GM23338 (cell line): ENCODE data around the gene CRY1.

Source experiments
- CTCF ChIP-seq, 2 experiments: fragments of 200-600 bp in 1 of 2; sonication (generic) in 1 of 2; conservative IDR thresholded peaks; 2 replicates each; pipeline versions ENCODE4 v1.5.1 to v1.6.1; 2016 to 2017; ENCODE audit warnings: antibody characterized with exemption in 2 of 2, low read depth in 2 of 2, mild to moderate bottlenecking in 2 of 2, moderate library complexity in 1 of 2
- ETS1 ChIP-seq: IDR thresholded peaks from 2 replicates; pipeline ENCODE4 v1.6.1; 2016; ENCODE audit warnings: antibody characterized with exemption
- EZH2 ChIP-seq: fragments of 200-600 bp; sonication (generic); IDR thresholded peaks from one replicate; pipeline ENCODE4 v1.8.0; 2017; ENCODE audit warnings: antibody characterized with exemption, mild to moderate bottlenecking, low read depth; ENCODE audit not compliant: unreplicated experiment
- POLR2AphosphoS5 ChIP-seq: IDR thresholded peaks from 2 replicates; pipeline ENCODE4 v1.6.1; 2016; ENCODE audit warnings: antibody characterized with exemption, low read depth

GRCh38 chr12:106962286-106962685, 131.1 kb downstream of the CRY1 start:
- TF ChIP-seq EZH2 (no peak), CTCF (conservative IDR thresholded peaks at IDR 0.05; ENCODE audit: low read depth in 2 of 2) (no peak), POLR2AphosphoS5 (no peak), ETS1 (no peak)
